Body of pancreas (tissue), 4 donors: ENCODE measurements around the gene VTI1A. TPM values are rescaled to one million over a fixed set of nuclear protein-coding genes. Genes with fewer than 3 reads are reported as not detected.

Source experiments
- ATAC-seq: fragments of 150-250 bp; one replicate; pipeline ENCODE4 v1.9.1; 2016
- DNase-seq, 4 donors: peaks; one replicate each; pipeline ENCODE4 v3.0.0-alpha.2; 2019
- H3K27ac ChIP-seq, 4 donors: fragments of 200-600 bp; sonication (generic); 1 replicate in 3 of 4; 2 replicates in 1 of 4; pipeline versions ENCODE4 v1.5.1 to v1.6.1; 2016 to 2019; ENCODE audit warnings: mild to moderate bottlenecking in 1 of 4, mixed read lengths in 1 of 4, moderate library complexity in 1 of 4
- H3K27me3 ChIP-seq, 2 donors: fragments of 200-600 bp; sonication (generic); one replicate each; pipeline ENCODE4 v1.6.0; 2016; ENCODE audit warnings: mild to moderate bottlenecking in 1 of 2
- H3K36me3 ChIP-seq, 2 donors: fragments of 200-600 bp; sonication (generic); replicated peaks in 1 of 2; 2 replicates each; pipeline ENCODE4 v1.5.1; 2016; ENCODE audit warnings: low read depth in 2 of 2; ENCODE audit not compliant: insufficient read depth in 1 of 2
- H3K4me1 ChIP-seq: fragments of 200-600 bp; sonication (generic); one replicate; pipeline ENCODE4 v1.6.0; 2016
- H3K4me3 ChIP-seq, 2 donors: fragments of 200-600 bp; sonication (generic); 1 replicate in 1 of 2; 2 replicates in 1 of 2; pipeline ENCODE4 v1.5.1; 2016 to 2019
- H3K9me3 ChIP-seq, 3 donors: fragments of 200-600 bp; sonication (generic); 1 replicate in 2 of 3; 2 replicates in 1 of 3; pipeline ENCODE4 v1.5.1; 2016
- POLR2A ChIP-seq, 3 donors: fragments of 450-650 bp; IDR thresholded peaks; one replicate each; pipeline ENCODE4 v1.6.1; 2016; ENCODE audit warnings: antibody characterized with exemption in 3 of 3, mild to moderate bottlenecking in 2 of 3
- WGBS, 2 donors: methylation state at CpG; one replicate each; pipeline ENCODE4 v1.1.5; 2017; 5-methylcytosine and 5-hydroxymethylcytosine counted together
- intact Hi-C: fragments of 100-400 bp; cut with DNase I; formaldehyde crosslinking; loops from one replicate; pipeline ENCODE4 v1.15.1; 2023
- total RNA-seq, 2 donors: library from RNA; depleted of rRNA; stranded (reverse); fragments of >200 nt; gene quantifications; one replicate each; pipeline ENCODE4 v1.1.0, GENCODE V29; 2016
- TF ChIP-seq, protein P1 (sequence below), 7 experiments: fragments of 450-650 bp in 4 of 7; fragments of 200-600 bp in 3 of 7; sonication (generic) in 3 of 7; IDR thresholded peaks; one replicate each; pipeline ENCODE4 v1.5.1; 2016 to 2019; ENCODE audit warnings: antibody characterized with exemption in 7 of 7

Gene VTI1A
- total RNA-seq, 2 donors from 2014 or later: 28.3 to 84.4 TPM

DNA sequence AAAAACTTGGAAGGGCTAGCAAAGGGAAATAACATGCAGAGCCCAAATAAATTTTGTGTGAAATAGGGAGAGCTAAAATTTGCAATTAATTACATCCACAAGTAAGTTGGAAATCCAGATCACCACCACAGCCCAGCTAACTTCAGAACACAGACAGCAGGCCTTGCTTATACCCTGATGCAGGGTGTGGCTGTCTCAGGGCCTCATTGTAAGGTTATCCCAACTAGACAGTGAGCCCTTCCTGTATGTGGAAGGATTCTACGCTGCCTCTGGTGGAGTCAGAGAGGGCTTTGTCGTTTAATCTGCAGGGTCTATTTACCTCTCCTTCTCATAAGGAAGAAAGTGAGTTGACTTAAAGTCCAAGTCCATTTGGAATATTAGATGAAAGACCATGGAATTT lies 322.1 kb downstream of the VTI1A start:
- TF ChIP-seq, protein P1, sequence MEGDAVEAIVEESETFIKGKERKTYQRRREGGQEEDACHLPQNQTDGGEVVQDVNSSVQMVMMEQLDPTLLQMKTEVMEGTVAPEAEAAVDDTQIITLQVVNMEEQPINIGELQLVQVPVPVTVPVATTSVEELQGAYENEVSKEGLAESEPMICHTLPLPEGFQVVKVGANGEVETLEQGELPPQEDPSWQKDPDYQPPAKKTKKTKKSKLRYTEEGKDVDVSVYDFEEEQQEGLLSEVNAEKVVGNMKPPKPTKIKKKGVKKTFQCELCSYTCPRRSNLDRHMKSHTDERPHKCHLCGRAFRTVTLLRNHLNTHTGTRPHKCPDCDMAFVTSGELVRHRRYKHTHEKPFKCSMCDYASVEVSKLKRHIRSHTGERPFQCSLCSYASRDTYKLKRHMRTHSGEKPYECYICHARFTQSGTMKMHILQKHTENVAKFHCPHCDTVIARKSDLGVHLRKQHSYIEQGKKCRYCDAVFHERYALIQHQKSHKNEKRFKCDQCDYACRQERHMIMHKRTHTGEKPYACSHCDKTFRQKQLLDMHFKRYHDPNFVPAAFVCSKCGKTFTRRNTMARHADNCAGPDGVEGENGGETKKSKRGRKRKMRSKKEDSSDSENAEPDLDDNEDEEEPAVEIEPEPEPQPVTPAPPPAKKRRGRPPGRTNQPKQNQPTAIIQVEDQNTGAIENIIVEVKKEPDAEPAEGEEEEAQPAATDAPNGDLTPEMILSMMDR (IDR thresholded peaks at IDR 0.05): no peak
- TF ChIP-seq POLR2A (IDR thresholded peaks at IDR 0.05): no peak

GRCh38 chr10:112769611-112770370 lies 322.8 kb downstream of the VTI1A start:
- no peak for TF ChIP-seq POLR2A (IDR thresholded peaks at IDR 0.05)
- TF ChIP-seq, protein P1 (IDR thresholded peaks at IDR 0.05): no peak
- ATAC-seq (no peak), DNase-seq (no peak)
- Histone ChIP-seq H3K36me3 (no peaks in the 10 kb centered on the region), H3K27ac (no peak overlapping the region), H3K4me1 (no peaks in the 10 kb centered on the region), H3K9me3 (no peaks in the 10 kb centered on the region), H3K27me3 (no peaks in the 10 kb centered on the region), H3K4me3 (no peak overlapping the region)
- intact Hi-C loops: no loop called here
- 89 to 90% methylated on average over 6 of the region's 6 CpGs for WGBS, 2 donors

More for the DNA sequence above, 322.1 kb downstream of the VTI1A start:
- H3K36me3 ChIP-seq: no peaks in the 10 kb centered on the region
- DNase-seq (no peak), ATAC-seq (no peak)
- no peaks in the 10 kb centered on the region for H3K9me3 ChIP-seq
- H3K4me1 ChIP-seq: no peaks in the 10 kb centered on the region
- H3K4me3 ChIP-seq: no peak overlapping the region
- intact Hi-C loops: no loop called here
- no peak overlapping the region for H3K27ac ChIP-seq
- WGBS, 2 donors: 87 to 88% methylated on average over 2 of the region's 2 CpGs
- no peaks in the 10 kb centered on the region for H3K27me3 ChIP-seq

GRCh38 chr10:112771733-112772132 lies 324.7 kb downstream of the VTI1A start:
- Histone ChIP-seq H3K4me1 (peaks cover 15% of the 10 kb centered on the region), H3K4me3 (no peak overlapping the region), H3K36me3 (no peaks in the 10 kb centered on the region), H3K9me3 (no peaks in the 10 kb centered on the region), H3K27me3 (no peaks in the 10 kb centered on the region), H3K27ac (no peak overlapping the region)
- no peak for TF ChIP-seq POLR2A (IDR thresholded peaks at IDR 0.05)
- DNase-seq: no peak
- intact Hi-C loops: no loop called here
- no peak for ATAC-seq
- WGBS, 2 donors: 73 to 95% methylated on average over 3 of the region's 3 CpGs

- TF ChIP-seq POLR2A (IDR thresholded peaks at IDR 0.05): no peak
- TF ChIP-seq, protein P1 (IDR thresholded peaks at IDR 0.05): no peak
- Histone ChIP-seq H3K4me3 (no peak overlapping the region), H3K27me3 (no peaks in the 10 kb centered on the region), H3K9me3 (no peaks in the 10 kb centered on the region), H3K4me1 (peaks cover 29% of the 10 kb centered on the region), H3K27ac (no peak overlapping the region), H3K36me3 (no peaks in the 10 kb centered on the region)
- DNase-seq: no peak
- 94 to 96% methylated on average over 3 of the region's 3 CpGs for WGBS, 2 donors
- intact Hi-C loops: no loop called here
- ATAC-seq: no peak
These were observed 326.8 kb downstream of the VTI1A start for GRCh38 chr10:112773783-112774182.

- WGBS, 2 donors: 71 to 100% methylated on average over 1 of the region's 1 CpG
- no peaks in the 10 kb centered on the region for H3K36me3 ChIP-seq
These were observed 327.2 kb downstream of the VTI1A start for GRCh38 chr10:112774210-112774609.

More at GRCh38 chr10:112774210-112774609, 327.2 kb downstream of the VTI1A start:
- no peak for DNase-seq
- no peak overlapping the region for H3K27ac ChIP-seq
- peaks cover 33% of the 10 kb centered on the region for H3K4me1 ChIP-seq
- TF ChIP-seq POLR2A (IDR thresholded peaks at IDR 0.05): no peak
- TF ChIP-seq, protein P1 (IDR thresholded peaks at IDR 0.05): no peak
- intact Hi-C loops: no loop called here
- no peaks in the 10 kb centered on the region for H3K9me3 ChIP-seq
- H3K27me3 ChIP-seq: no peaks in the 10 kb centered on the region
- H3K4me3 ChIP-seq: no peak overlapping the region
- ATAC-seq: no peak
